PC-3 (cell line): ENCODE measurements around the gene TXNDC5.

Experiments
- CTCF ChIP-seq: fragments of 300-600 bp; sonication (generic); conservative IDR thresholded peaks from 2 replicates; pipeline ENCODE4 v1.5.1; 2017; ENCODE audit warnings: antibody characterized with exemption, low read depth, mild to moderate bottlenecking, low read length
- EZH2 ChIP-seq: fragments of 300-600 bp; sonication (generic); IDR thresholded peaks from one replicate; pipeline ENCODE4 v1.6.1; 2017; ENCODE audit warnings: antibody characterized with exemption, mild to moderate bottlenecking, low read length; ENCODE audit not compliant: unreplicated experiment

- no peak for TF ChIP-seq CTCF
- no peak for TF ChIP-seq EZH2
Measured at GRCh38 chr6:7960141-7960540, 49.6 kb upstream of the TXNDC5 start.
